HEK293T (cell line): ENCODE results near the gene LSM6.

ENCODE experiments used
- CTCF ChIA-PET: fragments of 350-600 bp; formaldehyde crosslinking; extraction: SDS; loops from one replicate; lab custom pipeline; 2021; ENCODE audit warnings: antibody characterized with exemption, inconsistent platforms; lab: Yijun Ruan, JAX
- POLR2A ChIA-PET: fragments of 350-600 bp; formaldehyde crosslinking; extraction: SDS; loops from one replicate; lab custom pipeline; 2020; ENCODE audit warnings: antibody characterized with exemption, inconsistent platforms; lab: Yijun Ruan, JAX
- DNase-seq: peaks from one replicate; pipeline ENCODE4 v3.0.0; 2012; ENCODE audit warnings: mixed read lengths; ENCODE audit errors: extremely low spot score
- ARNT ChIP-seq: fragments of 450-650 bp; IDR thresholded peaks from 2 replicates; pipeline ENCODE4 v1.6.1; 2017; ENCODE audit warnings: mild to moderate bottlenecking
- BHLHE40 ChIP-seq: fragments of 450-650 bp; IDR thresholded peaks from 2 replicates; pipeline ENCODE4 v1.6.1; 2016; ENCODE audit warnings: mild to moderate bottlenecking, moderate library complexity, borderline replicate concordance
- CTBP1 ChIP-seq: fragments of 450-650 bp; IDR thresholded peaks from 2 replicates; pipeline ENCODE4 v1.6.1; 2016; ENCODE audit warnings: borderline replicate concordance
- ELF4 ChIP-seq: fragments of 450-650 bp; IDR thresholded peaks from 2 replicates; pipeline ENCODE4 v1.6.1; 2017; ENCODE audit warnings: antibody characterized with exemption
- FOXA1 ChIP-seq: fragments of 450-650 bp; IDR thresholded peaks from 2 replicates; pipeline ENCODE4 v1.6.1; 2016; ENCODE audit warnings: mild to moderate bottlenecking
- FOXK2 ChIP-seq: fragments of 450-650 bp; IDR thresholded peaks from 2 replicates; pipeline ENCODE4 v1.6.1; 2016; ENCODE audit warnings: mild to moderate bottlenecking
- FOXM1 ChIP-seq: fragments of 450-650 bp; IDR thresholded peaks from 2 replicates; pipeline ENCODE4 v1.6.1; 2017; ENCODE audit warnings: mild to moderate bottlenecking, borderline replicate concordance
- HDGF ChIP-seq: fragments of 450-650 bp; IDR thresholded peaks from 2 replicates; pipeline ENCODE4 v1.6.1; 2017; ENCODE audit warnings: antibody characterized with exemption, borderline replicate concordance
- L3MBTL2 ChIP-seq: fragments of 450-650 bp; conservative IDR thresholded peaks from 2 replicates; pipeline ENCODE4 v1.6.1; 2016; ENCODE audit warnings: mild to moderate bottlenecking
- LEF1 ChIP-seq: fragments of 450-650 bp; IDR thresholded peaks from 2 replicates; pipeline ENCODE4 v1.6.1; 2017; ENCODE audit warnings: mild to moderate bottlenecking, borderline replicate concordance
- NFRKB ChIP-seq: fragments of 450-650 bp; IDR thresholded peaks from 2 replicates; pipeline ENCODE4 v1.6.1; 2016; ENCODE audit warnings: mild to moderate bottlenecking, moderate library complexity
- PKNOX1 ChIP-seq: fragments of 450-650 bp; IDR thresholded peaks from 2 replicates; pipeline ENCODE4 v1.6.1; 2016
- SP1 ChIP-seq: fragments of 450-650 bp; IDR thresholded peaks from 2 replicates; pipeline ENCODE4 v1.6.1; 2017
- SUZ12 ChIP-seq: fragments of 450-650 bp; IDR thresholded peaks from 2 replicates; pipeline ENCODE4 v1.6.1; 2016; ENCODE audit warnings: mild to moderate bottlenecking
- TARDBP ChIP-seq: fragments of 450-650 bp; IDR thresholded peaks from 2 replicates; pipeline ENCODE4 v1.6.1; 2016
- ZNF384 ChIP-seq: fragments of 450-650 bp; IDR thresholded peaks from 2 replicates; pipeline ENCODE4 v1.6.1; 2016

The LSM6 gene

GRCh38 chr4:146178126-146178525, 2.6 kb downstream of the LSM6 start:
- ChIA-PET POLR2A (no interaction called here), CTCF (interaction anchor here (0.5 kb wide), 1 partner anchor 314 kb away, joined by 5 read pairs; no protein-coding TSS in a partner anchor)
- no peak for DNase-seq
- TF ChIP-seq HDGF (no peak), FOXA1 (no peak), SUZ12 (no peak), ARNT (no peak), NFRKB (no peak), L3MBTL2 (no peak), FOXM1 (no peak), CTBP1 (no peak), LEF1 (no peak), PKNOX1 (no peak), FOXK2 (no peak)

- TF ChIP-seq ELF4 (no peak), FOXM1 (no peak)
- ChIA-PET POLR2A (no interaction called here), CTCF (interaction anchor here (0.6 kb wide), 1 partner anchor 246 kb away, joined by 3 read pairs; no protein-coding TSS in a partner anchor)
- DNase-seq, result no peak
These were observed 4.4 kb downstream of the LSM6 start for GRCh38 chr4:146179784-146180370.

GRCh38 chr4:146182443-146182842, 6.9 kb downstream of the LSM6 start:
- TF ChIP-seq FOXM1, result no peak
- no peak for TF ChIP-seq BHLHE40
- TF ChIP-seq ELF4, result no peak
- TF ChIP-seq TARDBP, result no peak
- no peak for TF ChIP-seq PKNOX1
- TF ChIP-seq HDGF, result no peak
- no peak for TF ChIP-seq L3MBTL2
- no peak for TF ChIP-seq CTBP1
- no peak for TF ChIP-seq FOXK2
- TF ChIP-seq SUZ12, result no peak
- no peak for TF ChIP-seq LEF1
- TF ChIP-seq FOXA1, result no peak
- no peak for TF ChIP-seq SP1
- TF ChIP-seq ARNT, result no peak
- no peak for TF ChIP-seq NFRKB
- no peak for DNase-seq
- ChIA-PET CTCF (interaction anchor here (1.2 kb wide), 1 partner anchor 10 kb away, joined by 3 read pairs; no protein-coding TSS in a partner anchor), POLR2A (no interaction called here)

GRCh38 chr4:146183209-146183608, 7.7 kb downstream of the LSM6 start:
- TF ChIP-seq FOXK2, result no peak
- TF ChIP-seq BHLHE40, result no peak
- no peak for TF ChIP-seq SP1
- TF ChIP-seq TARDBP, result no peak
- TF ChIP-seq CTBP1, result no peak
- TF ChIP-seq ZNF384, result no peak
- no peak for TF ChIP-seq SUZ12
- no peak for TF ChIP-seq FOXM1
- TF ChIP-seq L3MBTL2, result no peak
- ChIA-PET CTCF (no interaction called here), POLR2A (no interaction called here)
- DNase-seq, result no peak

GRCh38 chr4:146186041-146186440, 10.5 kb downstream of the LSM6 start:
- TF ChIP-seq ARNT (no peak), HDGF (no peak), L3MBTL2 (no peak), FOXA1 (no peak), SUZ12 (no peak), FOXK2 (no peak), ELF4 (no peak), ZNF384 (no peak), BHLHE40 (no peak), PKNOX1 (no peak), LEF1 (no peak), NFRKB (no peak), TARDBP (no peak), FOXM1 (no peak), SP1 (no peak), CTBP1 (no peak)
- ChIA-PET POLR2A (no interaction called here), CTCF (no interaction called here)

GRCh38 chr4:146186596-146186995, 11.1 kb downstream of the LSM6 start:
- TF ChIP-seq HDGF (no peak), ZNF384 (no peak), FOXA1 (no peak), FOXM1 (no peak), NFRKB (no peak), TARDBP (no peak), L3MBTL2 (no peak), FOXK2 (no peak), SUZ12 (no peak)
- ChIA-PET CTCF (no interaction called here), POLR2A (no interaction called here)
- DNase-seq, result no peak

More at GRCh38 chr4:146186041-146186440, 10.5 kb downstream of the LSM6 start:
- DNase-seq, result no peak
